ENCODE data around the gene FBXW9.
"Not testable (repeated sequence)": the region's sequence is repeated elsewhere in the genome, so short reads cannot be mapped to it uniquely, and the experiment has no call there.

Gene FBXW9

DNA sequence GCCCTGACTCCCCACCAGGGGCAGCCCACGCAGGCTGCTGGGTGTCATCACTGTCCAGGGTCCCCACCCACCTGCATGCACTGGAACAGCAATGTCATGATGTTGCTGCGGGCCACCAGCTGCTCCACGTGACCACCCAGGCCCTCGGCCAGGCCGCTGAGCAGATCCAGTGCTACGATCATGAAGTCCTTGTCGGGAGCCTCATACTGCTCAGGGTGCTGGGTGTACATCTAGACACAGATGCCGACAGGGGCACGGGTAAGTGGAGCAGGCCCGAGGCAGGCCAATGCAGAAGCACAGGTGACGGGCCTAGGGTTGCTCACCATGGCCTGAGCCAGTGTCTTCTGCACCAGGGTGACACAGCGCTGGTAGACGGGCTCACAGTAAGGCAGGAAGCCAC, 8.7 kb upstream of the FBXW9 start:
- Histone ChIP-seq H3K36me3 (ENCODE audit: low read depth) (peaks cover 92% of the 10 kb centered on the region), H3K27ac (ENCODE audit: poor library complexity, severe bottlenecking) (no peak overlapping the region), H3K27me3 (ENCODE audit: insufficient read depth, poor library complexity, severe bottlenecking) (no peaks in the 10 kb centered on the region), H3K9me3 (ENCODE audit: severe bottlenecking) (no peaks in the 10 kb centered on the region), H3K4me3 (ENCODE audit: severe bottlenecking) (no peak overlapping the region), H3K4me1 (ENCODE audit: insufficient read depth, poor library complexity, severe bottlenecking) (no peaks in the 10 kb centered on the region)
- ATAC-seq (ENCODE audit: low read depth) (no peak), DNase-seq (ENCODE audit: low spot score) (no peak)
- TF ChIP-seq, protein P1, sequence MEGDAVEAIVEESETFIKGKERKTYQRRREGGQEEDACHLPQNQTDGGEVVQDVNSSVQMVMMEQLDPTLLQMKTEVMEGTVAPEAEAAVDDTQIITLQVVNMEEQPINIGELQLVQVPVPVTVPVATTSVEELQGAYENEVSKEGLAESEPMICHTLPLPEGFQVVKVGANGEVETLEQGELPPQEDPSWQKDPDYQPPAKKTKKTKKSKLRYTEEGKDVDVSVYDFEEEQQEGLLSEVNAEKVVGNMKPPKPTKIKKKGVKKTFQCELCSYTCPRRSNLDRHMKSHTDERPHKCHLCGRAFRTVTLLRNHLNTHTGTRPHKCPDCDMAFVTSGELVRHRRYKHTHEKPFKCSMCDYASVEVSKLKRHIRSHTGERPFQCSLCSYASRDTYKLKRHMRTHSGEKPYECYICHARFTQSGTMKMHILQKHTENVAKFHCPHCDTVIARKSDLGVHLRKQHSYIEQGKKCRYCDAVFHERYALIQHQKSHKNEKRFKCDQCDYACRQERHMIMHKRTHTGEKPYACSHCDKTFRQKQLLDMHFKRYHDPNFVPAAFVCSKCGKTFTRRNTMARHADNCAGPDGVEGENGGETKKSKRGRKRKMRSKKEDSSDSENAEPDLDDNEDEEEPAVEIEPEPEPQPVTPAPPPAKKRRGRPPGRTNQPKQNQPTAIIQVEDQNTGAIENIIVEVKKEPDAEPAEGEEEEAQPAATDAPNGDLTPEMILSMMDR (IDR thresholded peaks at IDR 0.05; ENCODE audit: poor library complexity, severe bottlenecking) = no peak

DNA sequence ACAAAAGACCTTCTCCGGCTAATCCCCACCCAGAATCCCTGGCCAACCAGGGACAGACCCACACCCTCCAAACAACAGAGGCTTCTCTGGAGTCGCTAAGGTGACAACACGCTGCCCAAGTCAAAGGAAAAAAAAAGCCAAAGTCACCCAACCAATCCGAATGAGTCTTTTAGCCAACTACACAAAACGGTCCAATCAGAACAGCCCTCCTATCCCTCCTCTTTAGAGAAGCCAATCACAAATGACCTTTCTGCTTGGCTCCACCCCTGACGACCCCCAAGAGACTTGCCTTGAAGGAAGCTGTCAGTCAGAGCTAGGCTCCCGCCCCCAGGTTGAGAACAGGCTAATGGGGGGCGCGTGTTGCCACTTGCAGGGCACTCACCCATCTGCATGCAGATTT, 6.6 kb upstream of the FBXW9 start:
- ATAC-seq (ENCODE audit: low read depth) (peak; percentile 26; the same call in 1 of the 3 replicates), DNase-seq (ENCODE audit: low spot score) (no peak)
- no peaks in the 10 kb centered on the region for H3K9me3 ChIP-seq (ENCODE audit: severe bottlenecking)
- TF ChIP-seq, protein P1 (IDR thresholded peaks at IDR 0.05; ENCODE audit: poor library complexity, severe bottlenecking) = no peak
- no peaks in the 10 kb centered on the region for H3K27me3 ChIP-seq (ENCODE audit: insufficient read depth, poor library complexity, severe bottlenecking)
- H3K4me3 ChIP-seq (ENCODE audit: severe bottlenecking) = no peak overlapping the region
- H3K4me1 ChIP-seq (ENCODE audit: insufficient read depth, poor library complexity, severe bottlenecking) = no peaks in the 10 kb centered on the region
- H3K36me3 ChIP-seq (ENCODE audit: low read depth) = peaks cover 80% of the 10 kb centered on the region
- no peak overlapping the region for H3K27ac ChIP-seq (ENCODE audit: poor library complexity, severe bottlenecking)

DNA sequence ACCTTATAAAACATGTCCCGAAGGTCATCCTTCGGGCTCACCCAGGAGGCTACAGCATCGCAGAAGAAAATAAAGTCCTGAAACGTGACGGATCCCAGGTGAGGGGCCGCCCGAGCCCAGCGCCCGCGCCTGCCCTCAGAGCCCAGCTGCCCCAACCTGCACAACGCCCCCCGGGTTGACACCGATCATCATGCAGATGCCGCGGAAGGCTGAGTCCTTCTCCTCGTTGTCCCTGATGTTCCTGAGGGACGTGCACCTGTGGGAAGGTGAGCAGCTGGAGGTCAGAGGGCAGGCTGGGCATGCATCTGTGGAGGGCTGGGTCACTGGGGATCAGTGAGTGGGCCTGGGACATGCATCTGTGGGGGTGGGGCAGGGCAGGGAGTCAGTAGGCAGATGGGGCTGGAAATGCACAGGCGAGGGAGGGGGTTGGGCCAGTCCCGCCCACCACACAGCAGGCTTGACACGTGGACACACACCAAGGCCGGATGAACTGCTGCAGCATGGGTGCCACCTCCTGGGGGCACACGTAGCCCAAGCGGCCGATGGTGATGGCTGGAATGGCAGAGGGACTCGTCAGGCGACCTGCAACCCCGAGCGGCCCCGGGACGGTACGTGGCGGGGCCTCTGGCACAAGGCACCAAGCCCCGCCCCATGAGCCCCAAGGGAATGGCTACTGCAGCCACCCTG, 5.3 kb upstream of the FBXW9 start:
- no peaks in the 10 kb centered on the region for H3K9me3 ChIP-seq (ENCODE audit: severe bottlenecking)
- TF ChIP-seq, protein P1 (IDR thresholded peaks at IDR 0.05; ENCODE audit: poor library complexity, severe bottlenecking) = no peak
- ATAC-seq (ENCODE audit: low read depth) (no peak), DNase-seq (ENCODE audit: low spot score) (no peak)
- H3K27me3 ChIP-seq (ENCODE audit: insufficient read depth, poor library complexity, severe bottlenecking) = no peaks in the 10 kb centered on the region
- no peak overlapping the region for H3K4me3 ChIP-seq (ENCODE audit: severe bottlenecking)
- H3K36me3 ChIP-seq (ENCODE audit: low read depth) = peaks cover 68% of the 10 kb centered on the region
- no peaks in the 10 kb centered on the region for H3K4me1 ChIP-seq (ENCODE audit: insufficient read depth, poor library complexity, severe bottlenecking)
- H3K27ac ChIP-seq (ENCODE audit: poor library complexity, severe bottlenecking) = no peak overlapping the region

DNA sequence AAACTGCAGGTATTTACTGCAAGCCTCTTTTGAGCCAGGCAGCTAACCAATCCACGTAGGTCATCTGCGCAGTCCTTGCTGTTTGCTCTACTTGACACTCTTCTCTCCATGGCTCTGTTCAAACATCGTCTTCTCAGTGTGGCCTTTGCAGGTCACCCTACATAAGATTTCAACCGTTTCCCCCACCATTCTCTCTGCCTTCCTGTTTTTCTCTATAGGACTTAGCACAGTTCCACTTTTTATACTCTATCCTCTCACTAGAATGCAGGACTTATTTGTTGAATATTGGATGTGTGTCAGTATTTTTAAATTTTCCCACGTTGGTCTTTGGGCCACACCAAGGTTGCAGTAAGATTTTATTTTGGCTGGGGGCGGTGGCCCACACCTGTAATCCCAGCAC, 1.7 kb upstream of the FBXW9 start:
- Histone ChIP-seq H3K36me3 (ENCODE audit: low read depth) (peaks cover 33% of the 10 kb centered on the region), H3K9me3 (ENCODE audit: severe bottlenecking) (no peaks in the 10 kb centered on the region), H3K27me3 (ENCODE audit: insufficient read depth, poor library complexity, severe bottlenecking) (no peaks in the 10 kb centered on the region), H3K4me3 (ENCODE audit: severe bottlenecking) (no peak overlapping the region), H3K27ac (ENCODE audit: poor library complexity, severe bottlenecking) (no peak overlapping the region), H3K4me1 (ENCODE audit: insufficient read depth, poor library complexity, severe bottlenecking) (no peaks in the 10 kb centered on the region)
- TF ChIP-seq, protein P1 (IDR thresholded peaks at IDR 0.05; ENCODE audit: poor library complexity, severe bottlenecking) = no peak
- ATAC-seq (ENCODE audit: low read depth) (no peak), DNase-seq (ENCODE audit: low spot score) (no peak)

DNA sequence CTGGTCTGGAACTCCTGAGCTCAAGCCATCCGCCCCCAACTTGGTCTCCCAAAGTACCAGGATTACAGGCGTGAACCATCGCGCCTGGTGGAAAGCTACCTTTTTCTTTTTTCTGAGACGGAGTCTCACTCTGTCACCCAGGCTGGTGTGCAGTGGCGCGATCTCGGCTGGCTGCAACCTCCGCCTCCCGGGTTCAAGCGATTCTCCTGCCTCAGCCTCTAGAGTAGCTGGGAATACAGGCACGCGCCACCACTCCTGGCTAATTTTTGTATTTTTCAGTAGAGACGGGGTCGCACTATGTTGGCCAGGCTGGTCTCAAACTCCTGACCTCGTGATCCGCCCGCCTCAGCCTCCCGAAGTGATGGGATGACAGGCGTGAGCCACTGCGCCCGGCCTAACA, 994 bp upstream of the FBXW9 start:
- not testable (repeated sequence) for ATAC-seq (ENCODE audit: low read depth); H3K27ac ChIP-seq (ENCODE audit: poor library complexity, severe bottlenecking); H3K9me3 ChIP-seq (ENCODE audit: severe bottlenecking); H3K27me3 ChIP-seq (ENCODE audit: insufficient read depth, poor library complexity, severe bottlenecking); DNase-seq (ENCODE audit: low spot score); H3K4me3 ChIP-seq (ENCODE audit: severe bottlenecking); H3K4me1 ChIP-seq (ENCODE audit: insufficient read depth, poor library complexity, severe bottlenecking)
- H3K36me3 ChIP-seq (ENCODE audit: low read depth) = peaks cover 26% of the 10 kb centered on the region
